ENCODE measurements around the gene SRBD1.

GRCh38 chr2:45626387-45627221 lies 15.5 kb upstream of the SRBD1 start:
- TF ChIP-seq EZH2phosphoT487 (IDR thresholded peaks at IDR 0.05; ENCODE audit: insufficient read depth, low read depth) (no peak), EZH2 (IDR thresholded peaks at IDR 0.05; ENCODE audit: insufficient read depth, poor library complexity, severe bottlenecking) (no peak)
